Liver (tissue), 3 donors: ENCODE results near the gene DCDC2C.

ENCODE experiments used
- EGR1 ChIP-seq, 2 donors: IDR thresholded peaks; 2 replicates each; pipeline ENCODE4 v1.6.1; 2016 to 2018; ENCODE audit warnings: antibody characterized with exemption in 2 of 2, low read depth in 2 of 2
- JUND ChIP-seq, 2 donors: IDR thresholded peaks; 2 replicates each; pipeline ENCODE4 v1.6.1; 2016; ENCODE audit warnings: antibody characterized with exemption in 2 of 2
- RAD21 ChIP-seq, 2 donors: IDR thresholded peaks; 2 replicates each; pipeline ENCODE4 v1.6.1; 2016; ENCODE audit warnings: antibody characterized with exemption in 2 of 2, mild to moderate bottlenecking in 2 of 2
- RXRA ChIP-seq, 2 donors: IDR thresholded peaks; 2 replicates each; pipeline ENCODE4 v1.6.1; 2017 to 2018; ENCODE audit warnings: antibody characterized with exemption in 2 of 2, mild to moderate bottlenecking in 1 of 2
- TAF1 ChIP-seq: conservative IDR thresholded peaks from 2 replicates; pipeline ENCODE4 v1.6.1; 2016; ENCODE audit warnings: antibody characterized with exemption, mild to moderate bottlenecking
- YY1 ChIP-seq: IDR thresholded peaks from 2 replicates; pipeline ENCODE4 v1.6.1; 2016; ENCODE audit warnings: antibody characterized with exemption, mild to moderate bottlenecking
- TF ChIP-seq, protein P1 (sequence below): fragments of 150-350 bp; IDR thresholded peaks from 2 replicates; pipeline ENCODE4 v1.5.1; 2017; ENCODE audit warnings: improper control_type of control experiment, low read depth, low read length; ENCODE audit not compliant: missing input control
- TF ChIP-seq, protein P2 (sequence below): IDR thresholded peaks from 2 replicates; pipeline ENCODE4 v1.6.1; 2016; ENCODE audit warnings: antibody characterized with exemption
- TF ChIP-seq, protein P3 (sequence below): IDR thresholded peaks from 2 replicates; pipeline ENCODE4 v1.6.1; 2016; ENCODE audit warnings: antibody characterized with exemption, mild to moderate bottlenecking
- TF ChIP-seq, protein P4 (sequence below): IDR thresholded peaks from 2 replicates; pipeline ENCODE4 v1.6.1; 2016; ENCODE audit warnings: antibody characterized with exemption
- donor health status: healthy.
- donor health status: healthy.

DNA sequence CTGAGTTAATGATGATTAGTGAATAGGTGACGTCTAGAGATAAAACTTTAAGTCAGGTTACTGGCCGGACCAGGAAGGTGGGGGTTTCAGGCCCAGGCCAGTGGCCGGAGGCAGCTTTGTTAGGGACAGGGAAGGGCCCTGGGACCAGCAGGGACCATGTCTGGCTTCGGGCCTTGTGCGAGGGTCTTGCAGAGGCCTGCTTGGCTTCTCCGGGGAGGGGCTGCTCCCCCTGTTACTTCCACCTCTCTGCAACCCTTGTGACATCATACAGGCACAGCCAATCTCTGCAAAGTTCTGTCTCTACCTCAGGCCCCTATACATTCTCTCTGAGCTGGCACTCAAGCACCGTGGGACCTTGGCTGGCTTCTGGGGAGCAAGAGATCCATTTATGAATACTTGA lies 45.5 kb upstream of the DCDC2C start, which contains the start of gene ALLC:
- TF ChIP-seq, protein P1, sequence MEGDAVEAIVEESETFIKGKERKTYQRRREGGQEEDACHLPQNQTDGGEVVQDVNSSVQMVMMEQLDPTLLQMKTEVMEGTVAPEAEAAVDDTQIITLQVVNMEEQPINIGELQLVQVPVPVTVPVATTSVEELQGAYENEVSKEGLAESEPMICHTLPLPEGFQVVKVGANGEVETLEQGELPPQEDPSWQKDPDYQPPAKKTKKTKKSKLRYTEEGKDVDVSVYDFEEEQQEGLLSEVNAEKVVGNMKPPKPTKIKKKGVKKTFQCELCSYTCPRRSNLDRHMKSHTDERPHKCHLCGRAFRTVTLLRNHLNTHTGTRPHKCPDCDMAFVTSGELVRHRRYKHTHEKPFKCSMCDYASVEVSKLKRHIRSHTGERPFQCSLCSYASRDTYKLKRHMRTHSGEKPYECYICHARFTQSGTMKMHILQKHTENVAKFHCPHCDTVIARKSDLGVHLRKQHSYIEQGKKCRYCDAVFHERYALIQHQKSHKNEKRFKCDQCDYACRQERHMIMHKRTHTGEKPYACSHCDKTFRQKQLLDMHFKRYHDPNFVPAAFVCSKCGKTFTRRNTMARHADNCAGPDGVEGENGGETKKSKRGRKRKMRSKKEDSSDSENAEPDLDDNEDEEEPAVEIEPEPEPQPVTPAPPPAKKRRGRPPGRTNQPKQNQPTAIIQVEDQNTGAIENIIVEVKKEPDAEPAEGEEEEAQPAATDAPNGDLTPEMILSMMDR, result no peak
- TF ChIP-seq, protein P2, sequence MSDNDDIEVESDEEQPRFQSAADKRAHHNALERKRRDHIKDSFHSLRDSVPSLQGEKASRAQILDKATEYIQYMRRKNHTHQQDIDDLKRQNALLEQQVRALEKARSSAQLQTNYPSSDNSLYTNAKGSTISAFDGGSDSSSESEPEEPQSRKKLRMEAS, result no peak
- TF ChIP-seq, protein P3, sequence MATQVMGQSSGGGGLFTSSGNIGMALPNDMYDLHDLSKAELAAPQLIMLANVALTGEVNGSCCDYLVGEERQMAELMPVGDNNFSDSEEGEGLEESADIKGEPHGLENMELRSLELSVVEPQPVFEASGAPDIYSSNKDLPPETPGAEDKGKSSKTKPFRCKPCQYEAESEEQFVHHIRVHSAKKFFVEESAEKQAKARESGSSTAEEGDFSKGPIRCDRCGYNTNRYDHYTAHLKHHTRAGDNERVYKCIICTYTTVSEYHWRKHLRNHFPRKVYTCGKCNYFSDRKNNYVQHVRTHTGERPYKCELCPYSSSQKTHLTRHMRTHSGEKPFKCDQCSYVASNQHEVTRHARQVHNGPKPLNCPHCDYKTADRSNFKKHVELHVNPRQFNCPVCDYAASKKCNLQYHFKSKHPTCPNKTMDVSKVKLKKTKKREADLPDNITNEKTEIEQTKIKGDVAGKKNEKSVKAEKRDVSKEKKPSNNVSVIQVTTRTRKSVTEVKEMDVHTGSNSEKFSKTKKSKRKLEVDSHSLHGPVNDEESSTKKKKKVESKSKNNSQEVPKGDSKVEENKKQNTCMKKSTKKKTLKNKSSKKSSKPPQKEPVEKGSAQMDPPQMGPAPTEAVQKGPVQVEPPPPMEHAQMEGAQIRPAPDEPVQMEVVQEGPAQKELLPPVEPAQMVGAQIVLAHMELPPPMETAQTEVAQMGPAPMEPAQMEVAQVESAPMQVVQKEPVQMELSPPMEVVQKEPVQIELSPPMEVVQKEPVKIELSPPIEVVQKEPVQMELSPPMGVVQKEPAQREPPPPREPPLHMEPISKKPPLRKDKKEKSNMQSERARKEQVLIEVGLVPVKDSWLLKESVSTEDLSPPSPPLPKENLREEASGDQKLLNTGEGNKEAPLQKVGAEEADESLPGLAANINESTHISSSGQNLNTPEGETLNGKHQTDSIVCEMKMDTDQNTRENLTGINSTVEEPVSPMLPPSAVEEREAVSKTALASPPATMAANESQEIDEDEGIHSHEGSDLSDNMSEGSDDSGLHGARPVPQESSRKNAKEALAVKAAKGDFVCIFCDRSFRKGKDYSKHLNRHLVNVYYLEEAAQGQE, result no peak
- TF ChIP-seq RAD21 (IDR thresholded peaks at IDR 0.05) (no peak), TAF1 (no peak), JUND (IDR thresholded peaks at IDR 0.05) (no peak), EGR1 (IDR thresholded peaks at IDR 0.05; ENCODE audit: low read depth in 2 of 2) (no peak), RXRA (IDR thresholded peaks at IDR 0.05) (no peak), YY1 (no peak)
- TF ChIP-seq, protein P4, sequence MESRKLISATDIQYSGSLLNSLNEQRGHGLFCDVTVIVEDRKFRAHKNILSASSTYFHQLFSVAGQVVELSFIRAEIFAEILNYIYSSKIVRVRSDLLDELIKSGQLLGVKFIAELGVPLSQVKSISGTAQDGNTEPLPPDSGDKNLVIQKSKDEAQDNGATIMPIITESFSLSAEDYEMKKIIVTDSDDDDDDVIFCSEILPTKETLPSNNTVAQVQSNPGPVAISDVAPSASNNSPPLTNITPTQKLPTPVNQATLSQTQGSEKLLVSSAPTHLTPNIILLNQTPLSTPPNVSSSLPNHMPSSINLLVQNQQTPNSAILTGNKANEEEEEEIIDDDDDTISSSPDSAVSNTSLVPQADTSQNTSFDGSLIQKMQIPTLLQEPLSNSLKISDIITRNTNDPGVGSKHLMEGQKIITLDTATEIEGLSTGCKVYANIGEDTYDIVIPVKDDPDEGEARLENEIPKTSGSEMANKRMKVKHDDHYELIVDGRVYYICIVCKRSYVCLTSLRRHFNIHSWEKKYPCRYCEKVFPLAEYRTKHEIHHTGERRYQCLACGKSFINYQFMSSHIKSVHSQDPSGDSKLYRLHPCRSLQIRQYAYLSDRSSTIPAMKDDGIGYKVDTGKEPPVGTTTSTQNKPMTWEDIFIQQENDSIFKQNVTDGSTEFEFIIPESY, result no peak
